Endothelial cell of umbilical vein (primary cell): ENCODE data around the gene ZDHHC19. TPM values are rescaled to one million over a fixed set of nuclear protein-coding genes. Genes with fewer than 3 reads are reported as not detected.
"Not testable (repeated sequence)": the region's sequence is repeated elsewhere in the genome, so short reads cannot be mapped to it uniquely, and the experiment has no call there.

ENCODE experiments used
- BruUV-seq: library from RNA; stranded (reverse); fragments of 400-500 nt; replicated peaks from 2 replicates; lab custom pipeline; 2021; lab: Mats Ljungman, UMichigan
- CTCF ChIA-PET: fragments of 300-600, 350-600 bp; sonication (Branson Sonifier 250); formaldehyde crosslinking; loops from one replicate; lab custom pipeline; 2021; ENCODE audit warnings: antibody characterized with exemption, inconsistent platforms; lab: Charles Lee
- POLR2A ChIA-PET: fragments of 300-600, 350-600 bp; sonication (Branson Sonifier 250); formaldehyde crosslinking; loops from one replicate; lab custom pipeline; 2021; ENCODE audit warnings: antibody characterized with exemption, inconsistent platforms; lab: Charles Lee
- DNase-seq: peaks from one replicate; pipeline ENCODE4 v3.0.0-alpha.2; 2011; ENCODE audit warnings: low read depth, low spot score
- FAIRE-seq: peaks from 2 replicates; lab custom pipeline; 2011; peaks lifted over from hg19 to GRCh38; lab: Jason Lieb, UNC
- H2AFZ ChIP-seq: 2 replicates; pipeline ENCODE4 v1.6.0; 2012; ENCODE audit warnings: low read depth, low read length, control low read depth, inconsistent platforms
- H3K27ac ChIP-seq: 2 replicates; pipeline ENCODE4 v1.5.1; 2011; ENCODE audit warnings: low read depth, mild to moderate bottlenecking, control low read depth, low read length, moderate library complexity; ENCODE audit not compliant: insufficient read depth
- H3K27me3 ChIP-seq, 2 experiments: 2 replicates each; pipeline versions ENCODE4 v1.6.0 to v1.6.1; 2011; ENCODE audit warnings: low read length in 2 of 2, mixed read lengths in 1 of 2; ENCODE audit not compliant: control insufficient read depth in 2 of 2, insufficient read depth in 2 of 2
- H3K36me3 ChIP-seq, 2 experiments: 2 replicates in 1 of 2; 3 replicates in 1 of 2; pipeline ENCODE4 v1.5.1; 2011; ENCODE audit warnings: low read length in 2 of 2, mild to moderate bottlenecking in 1 of 2, moderate library complexity in 1 of 2; ENCODE audit not compliant: control insufficient read depth in 2 of 2, insufficient read depth in 2 of 2; ENCODE audit errors: extremely low read depth in 1 of 2
- H3K4me1 ChIP-seq: 3 replicates; pipeline ENCODE4 v1.5.1; 2011; ENCODE audit warnings: mild to moderate bottlenecking, low read length; ENCODE audit not compliant: control insufficient read depth, insufficient read depth; ENCODE audit errors: extremely low read depth
- H3K4me2 ChIP-seq: 2 replicates; pipeline ENCODE4 v1.6.1; 2011; ENCODE audit warnings: low read length, control low read depth, mixed read lengths; ENCODE audit not compliant: insufficient read depth
- H3K4me3 ChIP-seq, 3 experiments: fragments of 200-600 bp in 1 of 3; sonication (generic), shearing (Covaris generic) in 1 of 3; replicated peaks in 1 of 3; 2 replicates each; pipeline ENCODE4 v1.5.1; 2011 to 2016; ENCODE audit warnings: control low read depth in 3 of 3, low read length in 3 of 3, mild to moderate bottlenecking in 2 of 3, inconsistent platforms in 1 of 3, low read depth in 1 of 3, moderate library complexity in 1 of 3; ENCODE audit not compliant: insufficient read depth in 1 of 3
- H3K79me2 ChIP-seq: 2 replicates; pipeline ENCODE4 v1.6.0; 2012; ENCODE audit warnings: low read length, inconsistent platforms; ENCODE audit not compliant: control insufficient read depth, insufficient read depth
- H3K9ac ChIP-seq: replicated peaks from 2 replicates; pipeline ENCODE3; 2011; ENCODE audit warnings: low read length, control low read depth; ENCODE audit not compliant: insufficient read depth; ENCODE audit errors: extremely low read depth
- H3K9me1 ChIP-seq: replicated peaks from 3 replicates; pipeline ENCODE4 v1.6.0; 2011; ENCODE audit warnings: mild to moderate bottlenecking, low read length; ENCODE audit not compliant: control insufficient read depth, insufficient read depth; ENCODE audit errors: extremely low read depth
- H3K9me3 ChIP-seq: replicated peaks from 2 replicates; pipeline ENCODE4 v1.5.1; 2012; ENCODE audit warnings: low read length, inconsistent platforms; ENCODE audit not compliant: control insufficient read depth, insufficient read depth
- H4K20me1 ChIP-seq: replicated peaks from 2 replicates; pipeline ENCODE3; 2011; ENCODE audit warnings: mild to moderate bottlenecking, low read length; ENCODE audit not compliant: control insufficient read depth, insufficient read depth; ENCODE audit errors: extremely low read depth
- CTCF ChIP-seq, 2 donors: IDR thresholded peaks; 1 replicate in 1 of 2; 2 replicates in 1 of 2; pipeline ENCODE4 v1.5.1; 2011; ENCODE audit warnings: low read length in 2 of 2, mild to moderate bottlenecking in 2 of 2, moderate library complexity in 2 of 2, control low read depth in 1 of 2, inconsistent platforms in 1 of 2, low read depth in 1 of 2; ENCODE audit not compliant: insufficient read depth in 1 of 2; ENCODE audit errors: extremely low read depth in 1 of 2
- EZH2 ChIP-seq: IDR thresholded peaks from 2 replicates; pipeline ENCODE4 v1.6.1; 2012; ENCODE audit warnings: borderline replicate concordance, low read depth, mild to moderate bottlenecking, moderate library complexity, low read length, inconsistent platforms; ENCODE audit not compliant: severe bottlenecking
- FOS ChIP-seq: IDR thresholded peaks from 2 replicates; pipeline ENCODE4 v1.6.1; 2011; ENCODE audit warnings: mild to moderate bottlenecking, low read length, moderate library complexity, borderline replicate concordance; ENCODE audit not compliant: insufficient read depth
- GATA2 ChIP-seq: IDR thresholded peaks from 2 replicates; pipeline ENCODE4 v1.7.0; 2011; ENCODE audit warnings: low read depth, mild to moderate bottlenecking, moderate library complexity, mixed read lengths, low read length; ENCODE audit not compliant: insufficient read length, insufficient read depth
- JUN ChIP-seq: IDR thresholded peaks from 2 replicates; pipeline ENCODE4 v1.6.1; 2011; ENCODE audit warnings: borderline replicate concordance, low read depth; ENCODE audit not compliant: insufficient read length, insufficient read depth
- MAX ChIP-seq: IDR thresholded peaks from 2 replicates; pipeline ENCODE4 v1.6.1; 2011; ENCODE audit not compliant: insufficient read depth, insufficient read length
- MYC ChIP-seq: IDR thresholded peaks from one replicate; pipeline ENCODE4 v1.6.1; 2011; ENCODE audit warnings: mild to moderate bottlenecking, low read depth, low read length
- POLR2A ChIP-seq: IDR thresholded peaks from 2 replicates; pipeline ENCODE4 v1.6.1; 2012; ENCODE audit warnings: low read depth, mild to moderate bottlenecking, control low read depth, low read length
- POLR2AphosphoS5 ChIP-seq: IDR thresholded peaks from 2 replicates; pipeline ENCODE4 v1.6.1; 2012; ENCODE audit warnings: low read depth, mild to moderate bottlenecking, control low read depth, low read length, moderate library complexity; ENCODE audit not compliant: insufficient read depth
- dilution Hi-C: fragments of 300-500 bp; cut with MboI; formaldehyde crosslinking; loops from one replicate; pipeline ENCODE4 v1.15.0; 2019; ENCODE audit warnings: low sequenced_read_pairs; ENCODE audit not compliant: extremely low pct_ligation_motif_present
- intact Hi-C: fragments of 100-400 bp; cut with micrococcal nuclease; formaldehyde crosslinking; loops from one replicate; pipeline ENCODE4 v1.10.0; 2022
- polyA plus RNA-seq, 4 experiments: library from polyadenylated mRNA; depleted of rRNA in 3 of 4; stranded (reverse) in 3 of 4; unstranded in 1 of 4; fragments of >200 nt; gene quantifications; 2 replicates each; pipeline versions ENCODE4 v1.2.1 to v1.2.3, GENCODE V29; 2011 to 2012; ENCODE audit warnings: missing spikeins in 1 of 4
- total RNA-seq: library from RNA; stranded (reverse); gene quantifications from 2 replicates; pipeline ENCODE4 v1.2.3, GENCODE V29; 2021

The ZDHHC19 gene
- total and polyA plus RNA-seq, 2 donors (not counting 3 experiments of a cell fraction or from before 2014, with no cell fraction given) = not detected

- TF ChIP-seq POLR2A (no peak), EZH2 (no peak), GATA2 (no peak), MAX (no peak), CTCF (IDR thresholded peaks at IDR 0.05; ENCODE audit: extremely low read depth in 1 of 2, insufficient read depth in 1 of 2, low read depth in 1 of 2, low read length in 2 of 2) (no peak), JUN (no peak), FOS (no peak), MYC (no peak), POLR2AphosphoS5 (no peak)
- Histone ChIP-seq H4K20me1 (no peaks in the 10 kb centered on the region), H3K9me3 (no peaks in the 10 kb centered on the region), H3K4me3 (no peak overlapping the region), H3K4me2 (no peak overlapping the region), H3K27ac (no peak overlapping the region), H3K9me1 (no peaks in the 10 kb centered on the region), H2AFZ (no peak overlapping the region), H3K36me3 (no peaks in the 10 kb centered on the region), H3K27me3 (no peaks in the 10 kb centered on the region), H3K79me2 (no peaks in the 10 kb centered on the region), H3K9ac (no peak overlapping the region), H3K4me1 (no peaks in the 10 kb centered on the region)
- no peak for FAIRE-seq
- CTCF ChIA-PET = no interaction called here
- no peak for DNase-seq
- POLR2A ChIA-PET = no interaction called here
- intact Hi-C loops (no loop called here), dilution Hi-C loops (no loop called here)
- no TSS peak for BruUV-seq
These were observed 45.4 kb downstream of the ZDHHC19 start for GRCh38 chr3:196165850-196166249.

GRCh38 chr3:196165006-196165575, 46.1 kb downstream of the ZDHHC19 start:
- intact Hi-C loops, H3K4me2 ChIP-seq, POLR2A ChIA-PET, FAIRE-seq, H4K20me1 ChIP-seq, H3K27me3 ChIP-seq, H3K27ac ChIP-seq, H3K4me3 ChIP-seq, H3K9me3 ChIP-seq, H3K4me1 ChIP-seq, H2AFZ ChIP-seq, CTCF ChIA-PET, dilution Hi-C loops, H3K9me1 ChIP-seq, H3K36me3 ChIP-seq, BruUV-seq, H3K79me2 ChIP-seq, H3K9ac ChIP-seq, DNase-seq: not testable (repeated sequence)
